GM08714 (cell line): ENCODE data around the gene SERINC2.
"Not testable (repeated sequence)": the region's sequence is repeated elsewhere in the genome, so short reads cannot be mapped to it uniquely, and the experiment has no call there.

Experiments
- H3K4me3 ChIP-seq: fragments of 200-500 bp; sonication (Bioruptor generic); 2 replicates; pipeline ENCODE4 v1.5.1; 2014; ENCODE audit warnings: mild to moderate bottlenecking, low read length, inconsistent platforms
- ZNF274 ChIP-seq: IDR thresholded peaks from 2 replicates; pipeline ENCODE4 v1.6.1; 2012; ENCODE audit warnings: mild to moderate bottlenecking, low read depth, low read length

SERINC2 gene

GRCh38 chr1:31476891-31477846 lies 64.2 kb downstream of the SERINC2 start:
- TF ChIP-seq ZNF274 = no peak
- H3K4me3 ChIP-seq = no peak overlapping the region

GRCh38 chr1:31478167-31478566 lies 65.2 kb downstream of the SERINC2 start:
- no peak overlapping the region for H3K4me3 ChIP-seq
- TF ChIP-seq ZNF274 = no peak

- H3K4me3 ChIP-seq = no peak overlapping the region
- no peak for TF ChIP-seq ZNF274
These were observed 66.8 kb downstream of the SERINC2 start for GRCh38 chr1:31479811-31480210.

GRCh38 chr1:31480426-31480825 lies 67.4 kb downstream of the SERINC2 start:
- not testable (repeated sequence) for H3K4me3 ChIP-seq

GRCh38 chr1:31482482-31483011 lies 69.5 kb downstream of the SERINC2 start:
- no peak for TF ChIP-seq ZNF274
- H3K4me3 ChIP-seq = peak overlapping the region; percentile 39; the same call in 1 of the 2 replicates

GRCh38 chr1:31483012-31483946 lies 70.3 kb downstream of the SERINC2 start:
- TF ChIP-seq ZNF274 = no peak
- H3K4me3 ChIP-seq = peak overlapping the region; percentile 12; the same call in 1 of the 2 replicates
